ENCODE measurements around the gene PRKAG2. TPM values are rescaled to one million over a fixed set of nuclear protein-coding genes. Genes with fewer than 3 reads are reported as not detected.

PRKAG2 gene
- polyA plus RNA-seq, 4 donors: 6.1 to 38.1 (median 33.6) TPM

- DNase-seq (ENCODE audit: low read depth in 4 of 4, low spot score in 3 of 4): no peak
Observed at GRCh38 chr7:151867912-151868311, 9.0 kb downstream of the PRKAG2 start.

- DNase-seq (ENCODE audit: low read depth in 4 of 4, low spot score in 3 of 4): no peak
Observed at GRCh38 chr7:151866761-151867655, 9.9 kb downstream of the PRKAG2 start.

- DNase-seq (ENCODE audit: low read depth in 4 of 4, low spot score in 3 of 4): no peak
Observed at GRCh38 chr7:151866028-151866427, 10.9 kb downstream of the PRKAG2 start.

GRCh38 chr7:151865070-151865670 lies 11.7 kb downstream of the PRKAG2 start:
- DNase-seq (ENCODE audit: low read depth in 4 of 4, low spot score in 3 of 4): no peak

GRCh38 chr7:151864561-151864960 lies 12.4 kb downstream of the PRKAG2 start:
- no peak for DNase-seq (ENCODE audit: low read depth in 4 of 4, low spot score in 3 of 4)

GRCh38 chr7:151864081-151864480 lies 12.8 kb downstream of the PRKAG2 start:
- no peak for DNase-seq (ENCODE audit: low read depth in 4 of 4, low spot score in 3 of 4)

GRCh38 chr7:151863386-151864079 lies 13.4 kb downstream of the PRKAG2 start:
- no peak for DNase-seq (ENCODE audit: low read depth in 4 of 4, low spot score in 3 of 4)

GRCh38 chr7:151862606-151863381 lies 14.1 kb downstream of the PRKAG2 start:
- no peak for DNase-seq (ENCODE audit: low read depth in 4 of 4, low spot score in 3 of 4)

- no peak for DNase-seq (ENCODE audit: low read depth in 4 of 4, low spot score in 3 of 4)
Observed at GRCh38 chr7:151861881-151862280, 15.0 kb downstream of the PRKAG2 start.

- DNase-seq (ENCODE audit: low read depth in 4 of 4, low spot score in 3 of 4): no peak
Observed at GRCh38 chr7:151860771-151861170, 16.1 kb downstream of the PRKAG2 start.

- no peak for DNase-seq (ENCODE audit: low read depth in 4 of 4, low spot score in 3 of 4)
Observed at GRCh38 chr7:151859948-151860685, 16.8 kb downstream of the PRKAG2 start.

GRCh38 chr7:151859111-151859947 lies 17.6 kb downstream of the PRKAG2 start:
- no peak for DNase-seq (ENCODE audit: low read depth in 4 of 4, low spot score in 3 of 4)

GRCh38 chr7:151858456-151858855 lies 18.5 kb downstream of the PRKAG2 start:
- no peak for DNase-seq (ENCODE audit: low read depth in 4 of 4, low spot score in 3 of 4)

GRCh38 chr7:151857866-151858450 lies 19.0 kb downstream of the PRKAG2 start:
- no peak for DNase-seq (ENCODE audit: low read depth in 4 of 4, low spot score in 3 of 4)

GRCh38 chr7:151857412-151857811 lies 19.5 kb downstream of the PRKAG2 start:
- DNase-seq (ENCODE audit: low read depth in 4 of 4, low spot score in 3 of 4): no peak

- no peak for DNase-seq (ENCODE audit: low read depth in 4 of 4, low spot score in 3 of 4)
Observed at GRCh38 chr7:151856516-151856915, 20.4 kb downstream of the PRKAG2 start.

GRCh38 chr7:151856098-151856497 lies 20.8 kb downstream of the PRKAG2 start:
- no peak for DNase-seq (ENCODE audit: low read depth in 4 of 4, low spot score in 3 of 4)

GRCh38 chr7:151854720-151855071 lies 22.2 kb downstream of the PRKAG2 start:
- no peak for DNase-seq (ENCODE audit: low read depth in 4 of 4, low spot score in 3 of 4)

Measured in left renal pelvis (tissue), 4 donors.